Smooth muscle cell (in vitro differentiated cells): ENCODE measurements around the gene SRP19. TPM values are rescaled to one million over a fixed set of nuclear protein-coding genes. Genes with fewer than 3 reads are reported as not detected.
"Not testable (repeated sequence)": the region's sequence is repeated elsewhere in the genome, so short reads cannot be mapped to it uniquely, and the experiment has no call there.

Experiments
- DNase-seq: peaks from one replicate; lab custom pipeline; 2025; ENCODE audit not compliant: unreplicated experiment; lab: John Stamatoyannopoulos, UW
- H2AFZ ChIP-seq: fragments of 200-600 bp; sonication (generic); 2 replicates; pipeline ENCODE4 v1.6.0; 2016; ENCODE audit warnings: antibody characterized with exemption, low read depth, mild to moderate bottlenecking
- H3F3A ChIP-seq: fragments of 200-600 bp; sonication (generic); 2 replicates; pipeline ENCODE4 v1.6.0; 2017; ENCODE audit warnings: antibody characterized with exemption, low read depth
- H3K27ac ChIP-seq: fragments of 200-600 bp; sonication (generic); 2 replicates; pipeline ENCODE4 v1.5.1; 2016; ENCODE audit warnings: low read depth, mild to moderate bottlenecking
- H3K27me3 ChIP-seq: fragments of 200-600 bp; sonication (generic); 2 replicates; pipeline ENCODE4 v1.6.1; 2016; ENCODE audit warnings: low read depth, mild to moderate bottlenecking
- H3K36me3 ChIP-seq: fragments of 200-600 bp; sonication (generic); 2 replicates; pipeline ENCODE4 v1.5.1; 2016; ENCODE audit warnings: low read depth
- H3K4me1 ChIP-seq: fragments of 200-600 bp; sonication (generic); 2 replicates; pipeline ENCODE4 v1.5.1; 2016; ENCODE audit warnings: low read depth
- H3K4me2 ChIP-seq: fragments of 200-600 bp; sonication (generic); 2 replicates; pipeline ENCODE4 v1.6.0; 2016; ENCODE audit warnings: mild to moderate bottlenecking
- H3K4me3 ChIP-seq: fragments of 200-600 bp; sonication (generic); 2 replicates; pipeline ENCODE4 v1.5.1; 2016; ENCODE audit warnings: mild to moderate bottlenecking
- H3K79me2 ChIP-seq: fragments of 200-600 bp; sonication (generic); 2 replicates; pipeline ENCODE4 v1.6.0; 2016; ENCODE audit warnings: low read depth, mild to moderate bottlenecking
- H3K9ac ChIP-seq: fragments of 200-600 bp; sonication (generic); 2 replicates; pipeline ENCODE4 v1.6.0; 2016; ENCODE audit warnings: low read depth
- H3K9me3 ChIP-seq: fragments of 200-600 bp; sonication (generic); replicated peaks from 2 replicates; pipeline ENCODE4 v1.5.1; 2016; ENCODE audit warnings: low read depth
- H4K20me1 ChIP-seq: fragments of 200-600 bp; sonication (generic); 2 replicates; pipeline ENCODE4 v1.6.0; 2016; ENCODE audit warnings: low read depth
- CTCF ChIP-seq: fragments of 200-600 bp; sonication (generic); IDR thresholded peaks from 2 replicates; pipeline ENCODE4 v1.5.1; 2017; ENCODE audit warnings: borderline replicate concordance, mild to moderate bottlenecking, antibody characterized with exemption; ENCODE audit not compliant: insufficient read depth, poor library complexity, severe bottlenecking
- WGBS: methylation state at CpG from one replicate; pipeline ENCODE4 v1.1.7; 2016; ENCODE audit warnings: low lambda C conversion rate; 5-methylcytosine and 5-hydroxymethylcytosine counted together
- polyA plus RNA-seq: library from polyadenylated mRNA; unstranded; fragments of >200 nt; fragmentation: Nextera tagmentation; extraction: Ambion mirVana; gene quantifications from 2 replicates; pipeline ENCODE4 v1.2.1, GENCODE V29; 2016
- total RNA-seq: library from RNA; depleted of rRNA; stranded (reverse); fragments of >200 nt; gene quantifications from 2 replicates; pipeline ENCODE4 v1.2.3, GENCODE V29; 2014

The SRP19 gene
- total and polyA plus RNA-seq, 2 experiments from 2014 or later = 164 to 170 TPM

DNA sequence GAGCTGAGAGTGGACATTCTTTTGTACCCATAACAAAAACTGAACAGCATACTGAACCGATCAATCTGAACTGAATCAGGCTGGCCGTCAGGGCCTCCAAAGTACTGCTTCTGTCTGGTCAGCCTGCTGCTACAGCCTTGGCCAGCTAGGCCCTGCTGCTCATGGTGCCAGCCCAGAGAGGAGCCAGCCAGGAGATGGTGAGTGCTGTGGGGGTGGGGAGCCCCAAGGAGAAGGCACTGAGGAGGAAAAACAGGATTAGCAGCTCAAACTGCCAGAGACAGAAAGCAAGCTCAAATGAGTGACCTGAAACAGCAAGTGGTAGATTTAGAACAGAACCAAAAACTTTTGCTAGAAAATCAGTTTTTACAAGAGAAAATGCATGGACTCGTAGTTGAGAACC lies 23.9 kb downstream of the SRP19 start:
- WGBS = 99% methylated on average over 3 of the region's 3 CpGs
- Histone ChIP-seq H3K4me2 (no peak overlapping the region), H3K9ac (no peak overlapping the region), H3K9me3 (no peaks in the 10 kb centered on the region), H3K36me3 (peaks cover 12% of the 10 kb centered on the region), H3F3A (peaks cover 9% of the 10 kb centered on the region), H2AFZ (no peak overlapping the region), H3K4me1 (no peaks in the 10 kb centered on the region), H3K79me2 (peaks cover 16% of the 10 kb centered on the region), H3K27ac (no peak overlapping the region), H4K20me1 (peaks cover 66% of the 10 kb centered on the region), H3K27me3 (no peaks in the 10 kb centered on the region), H3K4me3 (no peak overlapping the region)
- TF ChIP-seq CTCF = no peak
- DNase-seq = no peak

DNA sequence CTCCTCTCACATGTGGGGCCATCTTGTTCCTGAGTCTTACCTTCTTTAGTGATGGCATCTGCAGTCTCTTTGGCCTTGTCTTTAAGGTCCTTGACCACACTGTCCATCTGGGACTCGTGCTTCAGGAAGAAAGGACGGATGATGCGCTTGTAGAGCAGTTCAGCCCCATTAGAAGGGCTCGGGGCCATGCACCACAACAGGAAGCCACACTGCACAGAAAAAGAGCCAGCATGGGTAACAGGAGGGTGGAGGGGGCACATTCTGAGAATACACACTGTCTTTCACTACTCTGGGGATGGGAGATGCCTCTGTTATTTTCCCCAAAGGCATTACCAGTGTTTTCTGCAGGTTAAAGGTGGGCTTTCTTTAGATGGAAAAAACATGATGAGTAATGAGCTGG lies 25.9 kb downstream of the SRP19 start:
- Histone ChIP-seq H3K4me1 (no peaks in the 10 kb centered on the region), H3K9ac (no peak overlapping the region), H3K9me3 (no peaks in the 10 kb centered on the region), H3K36me3 (peaks cover 12% of the 10 kb centered on the region), H2AFZ (no peak overlapping the region), H3F3A (peaks cover 4% of the 10 kb centered on the region), H3K4me2 (no peak overlapping the region), H4K20me1 (peaks cover 55% of the 10 kb centered on the region), H3K27ac (no peak overlapping the region), H3K4me3 (no peak overlapping the region), H3K27me3 (no peaks in the 10 kb centered on the region), H3K79me2 (peaks cover 31% of the 10 kb centered on the region)
- DNase-seq = no peak
- 100% methylated on average over 4 of the region's 4 CpGs for WGBS
- TF ChIP-seq CTCF = no peak

DNA sequence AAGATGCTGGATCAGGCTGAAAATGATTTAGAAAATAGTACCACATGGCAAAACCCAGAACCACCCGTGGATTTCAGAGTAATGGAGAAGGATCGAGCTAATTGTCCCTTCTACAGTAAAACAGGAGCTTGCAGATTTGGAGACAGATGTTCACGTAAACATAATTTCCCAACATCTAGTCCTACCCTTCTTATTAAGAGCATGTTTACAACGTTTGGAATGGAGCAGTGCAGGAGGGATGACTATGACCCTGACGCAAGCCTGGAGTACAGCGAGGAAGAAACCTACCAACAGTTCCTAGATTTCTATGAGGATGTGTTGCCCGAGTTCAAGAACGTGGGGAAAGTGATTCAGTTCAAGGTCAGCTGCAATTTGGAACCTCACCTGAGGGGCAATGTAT lies 31.0 kb downstream of the SRP19 start:
- Histone ChIP-seq H4K20me1 (peaks cover 73% of the 10 kb centered on the region), H3K79me2 (peaks cover 34% of the 10 kb centered on the region), H3K36me3 (peaks cover 10% of the 10 kb centered on the region)
- H2AFZ ChIP-seq, H3F3A ChIP-seq, DNase-seq, H3K4me2 ChIP-seq, H3K9ac ChIP-seq, H3K27me3 ChIP-seq, H3K9me3 ChIP-seq, H3K4me3 ChIP-seq, H3K4me1 ChIP-seq, H3K27ac ChIP-seq: not testable (repeated sequence)
- 97% methylated on average over 8 of the region's 8 CpGs for WGBS

DNA sequence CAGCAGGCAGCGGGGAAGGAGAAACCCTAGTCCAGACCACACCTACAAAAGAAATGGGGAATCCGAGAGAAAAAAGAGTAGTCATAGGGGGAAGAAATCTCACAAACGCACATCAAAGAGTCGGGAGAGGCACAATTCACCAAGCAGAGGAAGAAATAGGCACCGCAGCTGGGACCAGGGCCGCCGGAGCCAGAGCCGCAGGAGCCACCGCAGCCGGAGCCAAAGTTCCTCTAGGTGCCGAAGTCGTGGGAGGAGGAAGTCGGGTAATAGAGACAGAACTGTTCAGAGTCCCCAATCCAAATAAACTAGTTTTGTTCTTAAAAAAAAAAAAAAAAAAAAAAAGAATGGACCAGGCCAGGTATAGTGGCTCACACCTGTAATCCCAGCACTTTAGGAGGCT lies 31.7 kb downstream of the SRP19 start:
- Histone ChIP-seq H3K4me2 (no peak overlapping the region), H3K4me3 (no peak overlapping the region), H2AFZ (no peak overlapping the region), H3F3A (no peaks in the 10 kb centered on the region), H3K36me3 (peaks cover 14% of the 10 kb centered on the region), H3K9ac (no peak overlapping the region), H3K79me2 (peaks cover 34% of the 10 kb centered on the region), H3K27ac (no peak overlapping the region), H3K4me1 (no peaks in the 10 kb centered on the region), H4K20me1 (peaks cover 73% of the 10 kb centered on the region), H3K27me3 (no peaks in the 10 kb centered on the region), H3K9me3 (no peaks in the 10 kb centered on the region)
- 97% methylated on average over 13 of the region's 13 CpGs for WGBS
- no peak for TF ChIP-seq CTCF
- no peak for DNase-seq
